H1 (cell line): ENCODE data around the gene STK11. TPM values are rescaled to one million over a fixed set of nuclear protein-coding genes. Genes with fewer than 3 reads are reported as not detected.

Experiments used
- CTCF ChIA-PET: fragments of 300-600 bp; sonication (Branson Sonifier 250); formaldehyde crosslinking; loops from one replicate; lab custom pipeline; 2021; ENCODE audit not compliant: partially characterized antibody; lab: Charles Lee
- POLR2A ChIA-PET: fragments of 300-600 bp; sonication (Branson Sonifier 250); formaldehyde crosslinking; loops from one replicate; lab custom pipeline; 2021; ENCODE audit warnings: inconsistent platforms; ENCODE audit not compliant: partially characterized antibody; lab: Charles Lee
- DNase-seq, 2 experiments: peaks; one replicate each; pipeline versions ENCODE4 v3.0.0 to v3.0.0-alpha.2; 2010 to 2022; ENCODE audit warnings: low spot score in 2 of 2, low read depth in 1 of 2, mixed read lengths in 1 of 2
- FAIRE-seq: peaks from 2 replicates; lab custom pipeline; 2011; peaks lifted over from hg19 to GRCh38; lab: Jason Lieb, UNC
- H2AFZ ChIP-seq: 2 replicates; pipeline ENCODE4 v1.8.1; 2012; ENCODE audit warnings: low read length, inconsistent platforms
- H2AK5ac ChIP-seq: 2 replicates; pipeline ENCODE4 v1.6.1; 2013; ENCODE audit warnings: low read depth, low read length
- H2BK120ac ChIP-seq: replicated peaks from 2 replicates; pipeline ENCODE3; 2013; ENCODE audit warnings: low read depth, low read length, inconsistent platforms
- H2BK12ac ChIP-seq: 2 replicates; pipeline ENCODE4 v1.6.1; 2013; ENCODE audit warnings: low read depth, low read length
- H2BK15ac ChIP-seq: 2 replicates; pipeline ENCODE4 v1.6.1; 2013; ENCODE audit warnings: low read length
- H2BK20ac ChIP-seq: 2 replicates; pipeline ENCODE4 v1.6.1; 2013; ENCODE audit warnings: low read length
- H2BK5ac ChIP-seq: 2 replicates; pipeline ENCODE4 v1.6.1; 2013; ENCODE audit warnings: low read depth, low read length
- H3K14ac ChIP-seq: 2 replicates; pipeline ENCODE4 v1.6.1; 2013; ENCODE audit warnings: inconsistent platforms; ENCODE audit not compliant: insufficient read length
- H3K18ac ChIP-seq: 2 replicates; pipeline ENCODE4 v1.6.1; 2013; ENCODE audit warnings: low read length; ENCODE audit errors: extremely low read depth
- H3K23ac ChIP-seq: 2 replicates; pipeline ENCODE4 v1.6.1; 2013; ENCODE audit warnings: inconsistent platforms; ENCODE audit not compliant: insufficient read length
- H3K23me2 ChIP-seq: 2 replicates; pipeline ENCODE4 v1.6.1; 2013; ENCODE audit warnings: low read depth, low read length
- H3K27ac ChIP-seq: 2 replicates; pipeline ENCODE4 v1.6.1; 2011; ENCODE audit warnings: low read depth, low read length, inconsistent platforms
- H3K27me3 ChIP-seq, 4 experiments: replicated peaks in 1 of 4; 1 replicate in 1 of 4; 2 replicates in 3 of 4; pipeline versions ENCODE4 v1.6.1 to v1.8.1; 2011 to 2013; ENCODE audit warnings: low read length in 3 of 4, mild to moderate bottlenecking in 3 of 4, inconsistent platforms in 2 of 4, mixed read lengths in 2 of 4, moderate library complexity in 1 of 4; ENCODE audit not compliant: control insufficient read depth in 3 of 4, insufficient read depth in 3 of 4; ENCODE audit errors: extremely low read depth in 1 of 4
- H3K36me3 ChIP-seq, 4 experiments: 2 replicates each; pipeline versions ENCODE4 v1.6.1 to v1.8.1; 2011 to 2013; ENCODE audit warnings: mild to moderate bottlenecking in 4 of 4, low read length in 3 of 4, moderate library complexity in 2 of 4, control low read depth in 1 of 4, inconsistent platforms in 1 of 4; ENCODE audit not compliant: insufficient read depth in 4 of 4, control insufficient read depth in 2 of 4
- H3K4ac ChIP-seq: replicated peaks from 2 replicates; pipeline ENCODE3; 2013; ENCODE audit warnings: low read length, low read depth, mixed read lengths, inconsistent platforms; ENCODE audit not compliant: insufficient read length
- H3K4me1 ChIP-seq, 4 experiments: replicated peaks in 1 of 4; 1 replicate in 1 of 4; 2 replicates in 3 of 4; pipeline versions ENCODE4 v1.6.1 to v1.8.1; 2011 to 2013; ENCODE audit warnings: low read length in 3 of 4, inconsistent platforms in 2 of 4, mixed read lengths in 1 of 4; ENCODE audit not compliant: insufficient read depth in 4 of 4, control insufficient read depth in 3 of 4
- H3K4me2 ChIP-seq, 2 experiments: 2 replicates each; pipeline versions ENCODE4 v1.6.1 to v1.8.1; 2011 to 2013; ENCODE audit warnings: low read depth in 2 of 2, low read length in 2 of 2, control low read depth in 1 of 2, inconsistent platforms in 1 of 2, mild to moderate bottlenecking in 1 of 2; ENCODE audit not compliant: insufficient read depth in 1 of 2
- H3K4me3 ChIP-seq, 4 experiments: fragments of 200-600, 300-600 bp in 1 of 4; sonication (generic), shearing (Covaris generic), sonication (Bioruptor Twin) in 1 of 4; 2 replicates each; pipeline versions ENCODE4 v1.5.1 to v1.8.1; 2011 to 2016; ENCODE audit warnings: low read length in 4 of 4, low read depth in 3 of 4, control low read depth in 2 of 4, inconsistent platforms in 2 of 4, mild to moderate bottlenecking in 2 of 4, mixed read lengths in 1 of 4, moderate library complexity in 1 of 4; ENCODE audit not compliant: insufficient read depth in 2 of 4; ENCODE audit errors: extremely low read depth in 1 of 4
- H3K56ac ChIP-seq: replicated peaks from 2 replicates; pipeline ENCODE3; 2013; ENCODE audit warnings: low read depth, mild to moderate bottlenecking, mixed read lengths, low read length, inconsistent platforms; ENCODE audit not compliant: insufficient read length
- H3K79me1 ChIP-seq: 2 replicates; pipeline ENCODE4 v1.6.1; 2013; ENCODE audit warnings: low read depth, low read length, control low read depth
- H3K79me2 ChIP-seq, 2 experiments: 2 replicates each; pipeline versions ENCODE4 v1.6.1 to v1.8.1; 2012 to 2013; ENCODE audit warnings: low read length in 2 of 2, mild to moderate bottlenecking in 2 of 2, inconsistent platforms in 1 of 2; ENCODE audit not compliant: insufficient read depth in 2 of 2, control insufficient read depth in 1 of 2
- H3K9ac ChIP-seq, 4 experiments: replicated peaks in 1 of 4; 1 replicate in 1 of 4; 2 replicates in 3 of 4; pipeline versions ENCODE4 v1.6.1 to v1.8.1; 2011 to 2013; ENCODE audit warnings: low read depth in 3 of 4, low read length in 3 of 4, control low read depth in 2 of 4, mild to moderate bottlenecking in 2 of 4, moderate library complexity in 2 of 4, inconsistent platforms in 1 of 4; ENCODE audit errors: extremely low read depth in 1 of 4
- H3K9me3 ChIP-seq, 2 experiments: 2 replicates each; pipeline versions ENCODE4 v1.6.1 to v1.8.1; 2012 to 2013; ENCODE audit warnings: mild to moderate bottlenecking in 2 of 2, moderate library complexity in 2 of 2, control low read depth in 1 of 2, inconsistent platforms in 1 of 2, low read depth in 1 of 2, low read length in 1 of 2, mixed read lengths in 1 of 2; ENCODE audit not compliant: insufficient read depth in 2 of 2
- H4K20me1 ChIP-seq, 2 experiments: replicated peaks in 1 of 2; 2 replicates each; pipeline versions ENCODE3 to v1.8.1; 2011 to 2013; ENCODE audit warnings: inconsistent platforms in 2 of 2, low read length in 2 of 2, mild to moderate bottlenecking in 1 of 2; ENCODE audit not compliant: insufficient read depth in 2 of 2, control insufficient read depth in 1 of 2
- H4K5ac ChIP-seq: 2 replicates; pipeline ENCODE4 v1.6.1; 2013; ENCODE audit warnings: low read length, low read depth, mixed read lengths, inconsistent platforms; ENCODE audit not compliant: insufficient read length
- H4K8ac ChIP-seq: 2 replicates; pipeline ENCODE4 v1.8.0; 2013; ENCODE audit warnings: mild to moderate bottlenecking, moderate library complexity, low read length, inconsistent platforms; ENCODE audit not compliant: insufficient read depth; ENCODE audit errors: extremely low read depth
- H4K91ac ChIP-seq: replicated peaks from 2 replicates; pipeline ENCODE3; 2013; ENCODE audit warnings: low read length, mixed read lengths, inconsistent platforms; ENCODE audit not compliant: insufficient read length
- KDM4A ChIP-seq: IDR thresholded peaks from one replicate; pipeline ENCODE4 v1.7.1; 2012; ENCODE audit warnings: low read depth, mild to moderate bottlenecking, moderate library complexity, low read length, inconsistent platforms; ENCODE audit not compliant: severe bottlenecking
- TAF1 ChIP-seq: IDR thresholded peaks from 2 replicates; pipeline ENCODE4 v1.6.1; 2011; ENCODE audit warnings: mild to moderate bottlenecking, low read depth, low read length
- WGBS, 2 experiments: shearing (Covaris generic) in 1 of 2; methylation state at CpG; one replicate each; pipeline versions ENCODE4 v1.1.6 to v1.1.7; 2013 to 2015; ENCODE audit warnings: low lambda C conversion rate in 2 of 2, mixed read lengths in 2 of 2, inconsistent platforms in 1 of 2, low coverage in 1 of 2, missing lambda C conversion rate in 1 of 2; ENCODE audit not compliant: insufficient replicate concordance in 2 of 2, insufficient coverage in 1 of 2, insufficient read length in 1 of 2; ENCODE audit errors: extremely low coverage in 1 of 2, missing lambda C conversion rate in 1 of 2; 5-methylcytosine and 5-hydroxymethylcytosine counted together
- polyA plus RNA-seq, 7 experiments: library from polyadenylated mRNA; depleted of rRNA in 3 of 7; stranded (reverse) in 5 of 7; unstranded in 2 of 7; fragments of >200 nt in 5 of 7; fragments of 200-250 nt in 2 of 7; gene quantifications; 1 replicate in 5 of 7; 2 replicates in 1 of 7; 4 replicates in 1 of 7; pipeline versions ENCODE4 v1.2.1 to v1.2.3, GENCODE V29; 2011 to 2013; ENCODE audit warnings: missing spikeins in 2 of 7, mixed read lengths in 2 of 7
- total RNA-seq: library from RNA; stranded (reverse); fragmentation: NEBNext Ultra II Directional; extraction: Animal tissue kit (Norgen Biotek cat#: 25700); gene quantifications from 2 replicates; pipeline ENCODE4 v1.2.1, GENCODE V29; 2021
- TF ChIP-seq, protein P1 (sequence below): IDR thresholded peaks from 2 replicates; pipeline ENCODE4 v1.6.1; 2012; ENCODE audit warnings: inconsistent platforms

STK11 gene
- total and polyA plus RNA-seq, 2 of the 8 experiments (the other 6 are each of a cell fraction or from before 2014, with no cell fraction given), result 45.3 to 70.7 TPM

DNA sequence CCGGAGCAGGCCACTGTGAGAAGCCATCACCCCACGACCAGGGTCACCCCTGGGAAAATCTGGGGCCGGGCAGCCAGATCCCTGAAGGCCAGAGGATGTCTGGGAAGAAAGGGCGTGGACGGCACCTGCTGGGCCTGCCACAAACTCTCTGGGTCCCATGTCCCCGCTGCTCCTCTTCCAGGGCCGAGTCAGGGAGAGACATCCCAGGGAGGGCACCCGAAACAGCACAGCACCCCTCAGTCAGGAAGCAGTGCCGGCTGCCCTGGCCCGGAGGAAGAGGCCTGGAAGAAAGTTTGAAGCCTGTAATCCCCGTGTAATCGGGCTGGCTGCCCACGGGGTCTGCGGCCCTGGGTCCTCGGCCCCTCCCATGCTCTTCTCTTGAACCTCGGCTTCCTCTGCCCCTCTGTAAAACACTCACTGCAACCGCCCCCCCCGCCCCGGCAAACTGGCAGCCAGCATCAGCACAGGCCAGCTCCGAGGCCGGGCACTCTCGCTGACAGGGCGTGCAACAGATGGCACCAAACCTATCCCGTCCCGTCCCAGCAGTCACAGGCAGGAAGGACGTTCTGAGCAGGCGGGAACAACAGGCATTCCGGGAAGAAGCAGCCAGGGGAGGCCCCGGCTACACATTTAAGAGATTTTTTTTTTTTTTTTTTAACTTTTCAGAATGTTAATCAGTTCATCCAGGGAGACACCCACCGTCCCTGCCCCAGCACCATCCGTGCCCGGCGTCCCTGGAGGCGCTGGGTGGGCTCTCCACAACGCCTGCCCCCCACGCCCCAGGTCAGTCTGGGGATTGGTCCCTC is 33.0 kb upstream of the STK11 start:
- H3K23me2 ChIP-seq, result peaks cover 14% of the 10 kb centered on the region
- FAIRE-seq (no peak), DNase-seq (no peak)
- H4K20me1 ChIP-seq, result peaks cover 0 to 19% of the 10 kb centered on the region in 2 experiments
- H2AFZ ChIP-seq, result no peak overlapping the region
- H3K18ac ChIP-seq, result peak overlapping the region; percentile 71; the same call in 1 of the 2 replicates
- H3K36me3 ChIP-seq, result peaks cover 0 to 2% (median 0%) of the 10 kb centered on the region in 4 experiments; a peak in 1 of 8 replicates
- H3K4ac ChIP-seq, result no peak overlapping the region
- no peaks in the 10 kb centered on the region; a peak in 1 of 7 replicates for H3K27me3 ChIP-seq
- no peak overlapping the region for H4K5ac ChIP-seq
- peak overlapping the region; percentile 18; the same call in 1 of the 2 replicates for H3K27ac ChIP-seq
- H3K4me3 ChIP-seq, result peak overlapping the region; percentile 72 to 100 (median 78)
- H3K14ac ChIP-seq, result no peak overlapping the region
- 53% methylated on average over 25 of the region's 36 CpGs; no CpG with 5 or more reads in 1 of the 2 experiments for WGBS, 2 experiments
- H3K79me2 ChIP-seq, result peaks cover 10 to 59% of the 10 kb centered on the region in 2 experiments
- H3K4me2 ChIP-seq, result peak overlapping the region; percentile 72 to 86
- no peak overlapping the region for H2BK15ac ChIP-seq
- TF ChIP-seq TAF1 (no peak), KDM4A (peak; percentile 8)
- TF ChIP-seq, protein P1, sequence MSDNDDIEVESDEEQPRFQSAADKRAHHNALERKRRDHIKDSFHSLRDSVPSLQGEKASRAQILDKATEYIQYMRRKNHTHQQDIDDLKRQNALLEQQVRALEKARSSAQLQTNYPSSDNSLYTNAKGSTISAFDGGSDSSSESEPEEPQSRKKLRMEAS, result 0 out of 2 replicates have a peak, but pooled peaks have one; percentile 21
- TF ChIP-seq, all 59 proteins: peak for 2
- H3K9me3 ChIP-seq, result no peaks in the 10 kb centered on the region
- no peak overlapping the region for H2BK12ac ChIP-seq
- peak overlapping the region; percentile 35; the same call in 1 of the 2 replicates for H4K8ac ChIP-seq
- no peak overlapping the region for H2BK20ac ChIP-seq
- no peak overlapping the region for H3K23ac ChIP-seq
- POLR2A ChIA-PET, result interaction anchor here (0.6 to 1.4 kb wide), 3 partner anchors 9 to 38 kb away, joined by 3 to 5 read pairs (median 5); no protein-coding TSS in a partner anchor
- peak overlapping the region in 3 of 4 experiments; percentile 24 to 56 (median 48); a peak in 3 of 7 replicates for H3K9ac ChIP-seq
- CTCF ChIA-PET, result interaction anchor here (0.5 to 0.7 kb wide), 2 partner anchors 18 to 39 kb away, joined by 3 to 4 read pairs; no protein-coding TSS in a partner anchor
- no peak overlapping the region for H2BK120ac ChIP-seq
- H3K79me1 ChIP-seq, result peaks cover 34% of the 10 kb centered on the region
- H4K91ac ChIP-seq, result peak overlapping the region; percentile 91
- peak overlapping the region; percentile 75; the same call in 1 of the 2 replicates for H2BK5ac ChIP-seq
- H3K56ac ChIP-seq, result peak overlapping the region; percentile 69
- no peak overlapping the region for H2AK5ac ChIP-seq
- H3K4me1 ChIP-seq, result peaks cover 0 to 29% (median 15%) of the 10 kb centered on the region in 4 experiments; a peak in 5 of 7 replicates
